Measurements from ENCODE around the gene FSTL4. TPM values are rescaled to one million over a fixed set of nuclear protein-coding genes. Genes with fewer than 3 reads are reported as not detected.

Gene FSTL4
- total and polyA plus RNA-seq, 2 donors from 2014 or later = 0.09 to 4.0 TPM

- Histone ChIP-seq H3K4me3 (ENCODE audit: low read length in 3 of 3) (no peak overlapping the region), H3K9ac (ENCODE audit: low read length in 3 of 3) (no peak overlapping the region), H3K36me3 (ENCODE audit: control insufficient read depth in 2 of 3, insufficient read depth in 3 of 3, low read length in 3 of 3) (no peaks in the 10 kb centered on the region), H3K27me3 (ENCODE audit: control insufficient read depth, insufficient read depth, low read length) (no peaks in the 10 kb centered on the region), H3K27ac (ENCODE audit: low read depth in 2 of 2, low read length in 2 of 2) (no peak overlapping the region), H3K9me3 (ENCODE audit: control insufficient read depth in 2 of 3, insufficient read depth in 1 of 3, low read length in 3 of 3) (no peaks in the 10 kb centered on the region), H3K4me1 (ENCODE audit: control insufficient read depth in 2 of 3, insufficient read depth in 2 of 3, low read depth in 1 of 3, low read length in 3 of 3) (no peaks in the 10 kb centered on the region)
- DNase-seq = peak in 1 of 5 donors; percentile 6
- intact Hi-C loops (cut with DNase I) = no loop called here
- no peak for FAIRE-seq
- no peak for TF ChIP-seq CTCF (IDR thresholded peaks at IDR 0.05; ENCODE audit: borderline replicate concordance, extremely low read depth, insufficient read depth)
Measured at GRCh38 chr5:133644000-133644865, 31.9 kb upstream of the FSTL4 start.

GRCh38 chr5:133643365-133643764, 31.0 kb upstream of the FSTL4 start:
- H3K36me3 ChIP-seq (ENCODE audit: control insufficient read depth in 2 of 3, insufficient read depth in 3 of 3, low read length in 3 of 3) = no peaks in the 10 kb centered on the region
- H3K27ac ChIP-seq (ENCODE audit: low read depth in 2 of 2, low read length in 2 of 2) = no peak overlapping the region
- no peaks in the 10 kb centered on the region for H3K9me3 ChIP-seq (ENCODE audit: control insufficient read depth in 2 of 3, insufficient read depth in 1 of 3, low read length in 3 of 3)
- no peak for FAIRE-seq
- no peaks in the 10 kb centered on the region for H3K4me1 ChIP-seq (ENCODE audit: control insufficient read depth in 2 of 3, insufficient read depth in 2 of 3, low read depth in 1 of 3, low read length in 3 of 3)
- H3K9ac ChIP-seq (ENCODE audit: low read length in 3 of 3) = no peak overlapping the region
- intact Hi-C loops (cut with DNase I) = no loop called here
- no peak overlapping the region for H3K4me3 ChIP-seq (ENCODE audit: low read length in 3 of 3)
- no peak for TF ChIP-seq CTCF (IDR thresholded peaks at IDR 0.05; ENCODE audit: borderline replicate concordance, extremely low read depth, insufficient read depth)
- DNase-seq = no peak
- H3K27me3 ChIP-seq (ENCODE audit: control insufficient read depth, insufficient read depth, low read length) = no peaks in the 10 kb centered on the region

- FAIRE-seq (no peak), DNase-seq (no peak)
- intact Hi-C loops (cut with DNase I) = no loop called here
- no peak overlapping the region for H3K27ac ChIP-seq (ENCODE audit: low read depth in 2 of 2, low read length in 2 of 2)
- H3K4me3 ChIP-seq (ENCODE audit: low read length in 3 of 3) = no peak overlapping the region
- no peaks in the 10 kb centered on the region for H3K27me3 ChIP-seq (ENCODE audit: control insufficient read depth, insufficient read depth, low read length)
- no peak for TF ChIP-seq CTCF (IDR thresholded peaks at IDR 0.05; ENCODE audit: borderline replicate concordance, extremely low read depth, insufficient read depth)
- no peaks in the 10 kb centered on the region for H3K4me1 ChIP-seq (ENCODE audit: control insufficient read depth in 2 of 3, insufficient read depth in 2 of 3, low read depth in 1 of 3, low read length in 3 of 3)
- H3K9ac ChIP-seq (ENCODE audit: low read length in 3 of 3) = no peak overlapping the region
- H3K36me3 ChIP-seq (ENCODE audit: control insufficient read depth in 2 of 3, insufficient read depth in 3 of 3, low read length in 3 of 3) = no peaks in the 10 kb centered on the region
- no peaks in the 10 kb centered on the region for H3K9me3 ChIP-seq (ENCODE audit: control insufficient read depth in 2 of 3, insufficient read depth in 1 of 3, low read length in 3 of 3)
Measured at GRCh38 chr5:133642153-133642722, 29.9 kb upstream of the FSTL4 start.
